ENCODE measurements around the gene OVAAL.

DNA sequence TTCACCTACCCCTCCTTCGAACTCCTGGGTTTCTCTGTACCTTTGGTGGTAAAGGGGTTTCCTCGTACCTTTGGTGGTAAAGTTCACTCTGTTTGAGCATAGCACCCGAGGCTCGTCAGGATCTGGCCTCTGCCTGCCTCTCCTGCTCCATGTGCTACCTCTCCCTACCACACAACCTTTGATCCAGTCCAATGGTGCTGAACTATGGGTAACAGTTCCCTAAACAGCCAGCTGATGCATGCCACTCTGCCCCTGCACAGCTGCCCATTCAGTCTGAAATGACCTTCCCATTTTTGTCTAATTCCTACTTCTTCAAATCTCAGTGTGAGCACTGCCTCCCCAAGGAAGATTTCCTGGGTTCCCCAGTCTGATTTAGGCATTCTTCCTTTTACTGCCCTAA, 14.0 kb downstream of the OVAAL start:
- TF ChIP-seq POLR2A (IDR thresholded peaks at IDR 0.05), result no peak
- TF ChIP-seq, protein P1, sequence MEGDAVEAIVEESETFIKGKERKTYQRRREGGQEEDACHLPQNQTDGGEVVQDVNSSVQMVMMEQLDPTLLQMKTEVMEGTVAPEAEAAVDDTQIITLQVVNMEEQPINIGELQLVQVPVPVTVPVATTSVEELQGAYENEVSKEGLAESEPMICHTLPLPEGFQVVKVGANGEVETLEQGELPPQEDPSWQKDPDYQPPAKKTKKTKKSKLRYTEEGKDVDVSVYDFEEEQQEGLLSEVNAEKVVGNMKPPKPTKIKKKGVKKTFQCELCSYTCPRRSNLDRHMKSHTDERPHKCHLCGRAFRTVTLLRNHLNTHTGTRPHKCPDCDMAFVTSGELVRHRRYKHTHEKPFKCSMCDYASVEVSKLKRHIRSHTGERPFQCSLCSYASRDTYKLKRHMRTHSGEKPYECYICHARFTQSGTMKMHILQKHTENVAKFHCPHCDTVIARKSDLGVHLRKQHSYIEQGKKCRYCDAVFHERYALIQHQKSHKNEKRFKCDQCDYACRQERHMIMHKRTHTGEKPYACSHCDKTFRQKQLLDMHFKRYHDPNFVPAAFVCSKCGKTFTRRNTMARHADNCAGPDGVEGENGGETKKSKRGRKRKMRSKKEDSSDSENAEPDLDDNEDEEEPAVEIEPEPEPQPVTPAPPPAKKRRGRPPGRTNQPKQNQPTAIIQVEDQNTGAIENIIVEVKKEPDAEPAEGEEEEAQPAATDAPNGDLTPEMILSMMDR (IDR thresholded peaks at IDR 0.05), result no peak

All from body of pancreas (tissue), 4 donors.